Diencephalon (tissue), 1 donor: ENCODE measurements around the gene ABCC2. TPM values are rescaled to one million over a fixed set of nuclear protein-coding genes. Genes with fewer than 3 reads are reported as not detected.

Source experiments
- total RNA-seq: library from RNA; depleted of rRNA; stranded (reverse); fragments of >200 nt; gene quantifications from one replicate; pipeline ENCODE4 v1.2.3, GENCODE V29; 2014

The ABCC2 gene
- total RNA-seq = 1.6 TPM

GRCh38 chr10:99782447-99783286 lies at the start of gene ABCC2:
Gene ABCC2, plus strand, starts transcription at chr10:99782640. Its CDS starts 205 bp downstream, at chr10:99782845.

Other genes with a start within 250 kb of the ABCC2 start
- not detected for gene NKX2-3, start 249.7 kb upstream of the ABCC2 start, total RNA-seq
- 20.3 TPM for gene SLC25A28, start 162.2 kb upstream of the ABCC2 start, total RNA-seq
- gene ENTPD7, start 123.1 kb upstream of the ABCC2 start, total RNA-seq = 14.3 TPM
- gene COX15, start 50.5 kb upstream of the ABCC2 start, total RNA-seq = 45.2 TPM
- 9.0 TPM for gene CUTC, start 50.4 kb upstream of the ABCC2 start, total RNA-seq
- gene DNMBP, start 227.3 kb downstream of the ABCC2 start, total RNA-seq = 6.2 TPM